Putamen (tissue), 1 donor: ENCODE results near the gene PHOSPHO1.

Source experiments
- DNase-seq: peaks from one replicate; pipeline ENCODE4 v3.0.0-alpha.2; 2016; ENCODE audit warnings: low spot score

Gene PHOSPHO1

GRCh38 chr17:49218941-49219913 lies 11.4 kb downstream of the PHOSPHO1 start:
- DNase-seq, result no peak

DNA sequence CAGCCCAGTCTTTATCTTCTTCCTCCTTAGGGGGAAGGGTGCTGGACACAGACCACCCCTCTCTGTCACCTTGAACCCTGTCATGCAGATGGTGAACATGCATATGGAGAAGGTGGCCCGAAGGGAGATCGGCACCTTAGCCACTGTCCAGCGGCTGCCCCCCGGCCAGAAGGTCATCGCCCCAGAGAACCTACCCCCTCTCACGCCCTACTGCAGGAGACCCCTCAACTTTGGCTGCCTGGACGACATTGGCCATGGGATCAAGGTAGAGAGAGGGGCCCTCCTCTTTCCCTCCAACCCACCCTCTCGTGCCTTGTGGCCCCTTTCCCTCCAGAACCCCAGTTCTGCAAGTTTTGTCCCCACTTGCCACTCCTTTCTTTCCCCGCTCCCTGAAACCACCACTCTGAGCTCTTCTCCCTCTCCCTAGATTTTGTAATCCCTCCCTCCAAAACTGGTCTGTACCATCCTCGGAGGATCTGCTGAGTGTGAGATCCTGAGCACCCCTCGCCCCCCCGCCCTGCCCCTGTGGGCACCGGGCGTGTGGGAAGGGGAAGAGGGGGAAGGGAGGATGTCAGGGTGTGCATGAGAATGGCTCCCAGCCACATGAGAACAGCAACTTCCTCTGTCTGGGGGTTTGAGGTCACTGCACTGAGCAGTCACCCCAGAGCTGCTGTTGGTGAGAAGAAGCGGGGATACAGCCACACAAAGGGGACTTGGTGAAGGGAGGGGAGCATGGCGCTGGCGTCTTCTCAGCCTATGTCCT lies 12.8 kb downstream of the PHOSPHO1 start:
- DNase-seq, result peak; percentile 50

GRCh38 chr17:49216953-49217650 lies 13.5 kb downstream of the PHOSPHO1 start:
- DNase-seq, result no peak

DNA sequence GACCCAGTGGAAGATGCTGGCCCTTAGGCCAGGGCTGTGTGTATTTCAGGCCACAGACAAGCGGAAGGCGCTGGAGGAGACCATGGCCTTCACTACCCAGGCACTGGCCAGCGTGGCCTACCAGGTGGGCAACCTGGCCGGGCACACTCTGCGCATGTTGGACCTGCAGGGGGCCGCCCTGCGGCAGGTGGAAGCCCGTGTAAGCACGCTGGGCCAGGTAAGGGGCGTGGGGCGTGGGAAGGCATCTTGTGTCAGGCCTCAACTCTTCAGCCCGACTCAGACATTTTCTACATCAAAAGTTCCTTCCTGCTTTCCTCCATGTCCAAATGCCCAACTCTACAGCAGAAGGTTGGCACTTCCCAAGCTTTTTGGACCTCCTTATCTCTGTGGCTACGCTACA lies 14.1 kb downstream of the PHOSPHO1 start:
- DNase-seq, result no peak

GRCh38 chr17:49214676-49215360 lies 15.8 kb downstream of the PHOSPHO1 start:
- no peak for DNase-seq

GRCh38 chr17:49213847-49214246 lies 16.7 kb downstream of the PHOSPHO1 start:
- no peak for DNase-seq

GRCh38 chr17:49213399-49213798 lies 17.2 kb downstream of the PHOSPHO1 start:
- DNase-seq, result no peak

- peak; percentile 34 for DNase-seq
Measured at GRCh38 chr17:49210158-49211029, 20.2 kb downstream of the PHOSPHO1 start, which contains the start of the genes ABI3 and GNGT2. Gene ABI3 (plus strand): TSS chr17:49210707. CDS start chr17:49210725, 18 bp downstream. Gene GNGT2 (minus strand): TSS chr17:49210574. CDS start chr17:49207422, 3,152 bp downstream.

DNA sequence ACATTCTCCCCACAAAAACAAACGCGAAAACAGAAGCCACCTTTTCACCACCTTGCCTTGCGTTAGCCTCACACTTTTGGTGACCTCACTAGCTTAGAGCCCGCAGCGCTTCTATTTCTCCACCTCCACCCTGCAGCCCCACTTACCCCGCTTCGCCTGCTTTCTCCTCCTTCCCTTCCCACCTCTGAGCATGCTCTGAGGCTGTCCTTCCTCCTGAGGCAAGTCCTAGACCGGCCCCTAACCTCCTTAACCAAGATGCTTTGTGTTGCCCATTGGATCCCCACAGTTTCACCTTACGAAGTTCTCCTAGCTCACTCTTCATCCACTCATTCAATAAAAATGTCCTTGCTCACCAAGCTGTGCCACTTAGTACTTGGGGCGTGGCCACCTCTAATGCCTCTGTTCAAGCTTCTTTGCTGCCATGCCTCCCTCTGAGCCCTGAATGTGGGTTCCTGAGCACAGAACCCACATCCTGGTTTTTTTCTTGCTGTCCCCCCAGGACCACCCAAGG lies 21.5 kb downstream of the PHOSPHO1 start:
- DNase-seq, result no peak

GRCh38 chr17:49204516-49204915 lies 26.1 kb downstream of the PHOSPHO1 start:
- DNase-seq, result no peak

- no peak for DNase-seq
Measured at GRCh38 chr17:49203796-49204195, 26.8 kb downstream of the PHOSPHO1 start.

DNA sequence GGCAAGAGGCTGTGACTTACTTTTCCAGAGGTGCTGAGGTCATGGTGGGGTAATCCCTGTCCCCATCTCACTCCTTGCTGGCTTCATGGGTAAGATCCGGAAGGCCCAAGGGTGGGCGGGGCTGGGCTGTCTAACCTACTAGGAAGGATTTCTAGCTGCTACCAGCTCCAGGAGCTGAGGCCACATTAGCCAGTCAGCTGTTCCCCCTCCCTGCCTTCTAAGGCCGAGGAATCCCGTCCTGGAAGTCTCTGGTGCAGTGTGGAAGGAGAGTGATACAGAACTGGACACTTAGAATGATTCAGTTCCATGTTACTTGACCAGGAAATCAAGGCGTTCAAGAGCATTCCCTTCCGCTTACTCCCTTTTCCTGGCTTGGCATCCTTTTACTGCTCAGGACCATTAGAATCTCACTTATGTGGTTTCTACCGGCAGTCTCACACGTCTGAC lies 29.1 kb downstream of the PHOSPHO1 start:
- DNase-seq, result no peak

- no peak for DNase-seq
Measured at GRCh38 chr17:49200423-49201083, 30.0 kb downstream of the PHOSPHO1 start.

- no peak for DNase-seq
Measured at GRCh38 chr17:49198211-49198610, 32.4 kb downstream of the PHOSPHO1 start.

DNA sequence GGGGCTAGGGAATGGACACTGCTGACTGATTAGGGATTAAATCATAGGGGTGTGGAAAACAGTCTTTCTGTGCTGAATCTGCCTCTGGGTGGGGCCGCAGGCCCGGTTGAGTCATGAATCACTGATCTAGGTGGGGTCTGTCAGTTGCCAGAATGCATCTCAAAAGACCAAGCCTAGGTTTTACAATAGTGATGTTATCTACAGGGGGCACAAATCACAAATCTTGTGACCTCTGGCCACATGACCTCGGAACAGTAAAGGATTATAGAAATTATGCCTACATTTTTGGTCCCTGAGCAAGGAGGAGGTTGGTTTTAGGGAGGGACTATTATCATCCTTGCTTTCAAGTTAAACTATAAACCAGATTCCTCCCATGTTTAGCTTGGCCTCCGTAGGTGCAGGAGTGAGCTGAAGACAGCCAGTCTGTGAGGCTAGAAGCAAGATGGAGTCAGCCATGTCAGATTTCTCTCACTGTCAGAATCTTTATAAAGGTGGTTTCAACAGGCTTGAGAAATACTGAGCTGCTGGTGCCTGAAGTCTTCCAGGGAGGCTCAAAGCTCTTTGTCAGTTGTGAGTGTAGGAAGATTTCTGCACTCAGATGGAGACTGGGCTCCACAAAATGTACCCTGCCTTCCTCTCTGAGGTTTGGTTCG lies 33.1 kb downstream of the PHOSPHO1 start:
- no peak for DNase-seq

GRCh38 chr17:49196520-49196919 lies 34.1 kb downstream of the PHOSPHO1 start:
- DNase-seq, result no peak

DNA sequence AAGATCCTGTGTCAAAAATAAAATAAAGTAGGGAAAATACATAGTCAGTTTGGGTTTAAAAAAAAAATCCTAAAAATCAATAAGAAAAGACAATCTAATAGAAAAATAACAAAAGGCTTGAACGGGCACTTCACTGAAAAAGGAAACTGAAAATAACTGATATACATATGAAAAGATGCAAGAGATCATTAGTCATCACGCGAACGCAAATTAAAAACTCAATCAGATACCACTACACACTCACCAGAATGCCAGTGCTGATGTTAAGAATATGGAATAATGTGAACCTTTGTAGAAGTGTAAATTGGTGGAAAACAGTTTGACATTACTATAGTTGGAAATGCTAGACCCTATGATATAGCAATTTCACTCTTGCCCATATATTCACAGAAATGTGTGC lies 34.8 kb downstream of the PHOSPHO1 start:
- DNase-seq, result no peak

DNA sequence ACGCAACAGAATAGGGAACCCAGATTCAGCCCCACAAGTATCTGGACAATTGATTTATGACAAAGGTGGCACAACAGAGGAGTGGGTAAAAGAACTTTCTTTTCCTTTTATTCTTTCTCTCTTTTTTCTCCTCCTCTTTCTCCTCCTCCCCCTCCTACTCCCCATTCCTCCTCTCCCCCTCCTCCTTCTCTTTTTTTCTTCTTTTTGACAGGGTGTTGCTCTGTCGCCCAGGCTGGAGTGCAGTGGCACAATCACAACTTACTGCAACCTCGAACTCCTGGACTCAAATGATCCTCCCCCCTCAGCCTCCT lies 36.3 kb downstream of the PHOSPHO1 start:
- DNase-seq, result no peak
